Activated CD4-positive, CD25-positive, alpha-beta regulatory T cell treated with anti-CD3 and anti-CD28 coated beads, Interleukin-2, amount 50 U/mL, for 72 hours (primary cell): Measurements from ENCODE around the gene ST6GALNAC1.

ENCODE experiments used
- DNase-seq: peaks from one replicate; pipeline ENCODE4 v3.0.0; 2021

Gene ST6GALNAC1

GRCh38 chr17:76674600-76674999 lies 31.0 kb upstream of the ST6GALNAC1 start:
- DNase-seq, result no peak

GRCh38 chr17:76673729-76674128 lies 30.2 kb upstream of the ST6GALNAC1 start:
- no peak for DNase-seq

- DNase-seq, result no peak
Measured at GRCh38 chr17:76672892-76673291, 29.3 kb upstream of the ST6GALNAC1 start.

GRCh38 chr17:76672270-76672851 lies 28.8 kb upstream of the ST6GALNAC1 start:
- DNase-seq, result no peak

GRCh38 chr17:76671912-76672262 lies 28.3 kb upstream of the ST6GALNAC1 start:
- no peak for DNase-seq

GRCh38 chr17:76671123-76671911 lies 27.8 kb upstream of the ST6GALNAC1 start:
- DNase-seq, result peak; percentile 98

GRCh38 chr17:76670718-76671122 lies 27.2 kb upstream of the ST6GALNAC1 start:
- DNase-seq, result no peak

GRCh38 chr17:76670020-76670717 lies 26.6 kb upstream of the ST6GALNAC1 start:
- DNase-seq, result no peak

GRCh38 chr17:76667786-76668453 lies 24.4 kb upstream of the ST6GALNAC1 start:
- DNase-seq, result no peak

GRCh38 chr17:76667491-76667755 lies 23.9 kb upstream of the ST6GALNAC1 start:
- no peak for DNase-seq

- DNase-seq, result no peak
Measured at GRCh38 chr17:76660656-76661042, 17.1 kb upstream of the ST6GALNAC1 start.

- DNase-seq, result no peak
Measured at GRCh38 chr17:76659928-76660655, 16.5 kb upstream of the ST6GALNAC1 start.

- DNase-seq, result no peak
Measured at GRCh38 chr17:76658242-76658662, 14.7 kb upstream of the ST6GALNAC1 start.

GRCh38 chr17:76657505-76658241 lies 14.1 kb upstream of the ST6GALNAC1 start:
- DNase-seq, result no peak

- DNase-seq, result no peak
Measured at GRCh38 chr17:76654408-76654807, 10.9 kb upstream of the ST6GALNAC1 start.

- DNase-seq, result no peak
Measured at GRCh38 chr17:76650504-76650903, 6.9 kb upstream of the ST6GALNAC1 start.

GRCh38 chr17:76646712-76647111 lies 3.2 kb upstream of the ST6GALNAC1 start:
- no peak for DNase-seq

GRCh38 chr17:76645481-76645880 lies 1.9 kb upstream of the ST6GALNAC1 start:
- no peak for DNase-seq

GRCh38 chr17:76644995-76645394 lies 1.4 kb upstream of the ST6GALNAC1 start:
- no peak for DNase-seq

GRCh38 chr17:76642994-76643393 lies 563 bp downstream of the ST6GALNAC1 start:
- no peak for DNase-seq

GRCh38 chr17:76642032-76642561 lies 1.5 kb downstream of the ST6GALNAC1 start:
- DNase-seq, result no peak

- DNase-seq, result no peak
Measured at GRCh38 chr17:76641501-76641900, 2.1 kb downstream of the ST6GALNAC1 start.
